Measurements from ENCODE around the gene SENP1.

SENP1 gene

GRCh38 chr12:48086327-48086726 lies 19.6 kb downstream of the SENP1 start:
- TF ChIP-seq CTCF (IDR thresholded peaks at IDR 0.05; ENCODE audit: insufficient read depth, missing control alignments): no peak
- FAIRE-seq: no peak
- no peak for DNase-seq (ENCODE audit: insufficient read length, low spot score)

- DNase-seq (ENCODE audit: insufficient read length, low spot score) (no peak), FAIRE-seq (no peak)
- TF ChIP-seq CTCF (IDR thresholded peaks at IDR 0.05; ENCODE audit: insufficient read depth, missing control alignments): no peak
Measured at GRCh38 chr12:48084841-48085460, 20.9 kb downstream of the SENP1 start.

GRCh38 chr12:48084066-48084465 lies 21.8 kb downstream of the SENP1 start:
- no peak for FAIRE-seq
- peak; percentile 42 for TF ChIP-seq CTCF (IDR thresholded peaks at IDR 0.05; ENCODE audit: insufficient read depth, missing control alignments)
- DNase-seq (ENCODE audit: insufficient read length, low spot score): no peak

- FAIRE-seq (no peak), DNase-seq (ENCODE audit: insufficient read length, low spot score) (no peak)
- no peak for TF ChIP-seq CTCF (IDR thresholded peaks at IDR 0.05; ENCODE audit: insufficient read depth, missing control alignments)
Measured at GRCh38 chr12:48080821-48081220, 25.1 kb downstream of the SENP1 start.

GRCh38 chr12:48080285-48080684 lies 25.6 kb downstream of the SENP1 start:
- DNase-seq (ENCODE audit: insufficient read length, low spot score) (no peak), FAIRE-seq (no peak)
- TF ChIP-seq CTCF (IDR thresholded peaks at IDR 0.05; ENCODE audit: insufficient read depth, missing control alignments): no peak

GRCh38 chr12:48078901-48079300 lies 27.0 kb downstream of the SENP1 start:
- TF ChIP-seq CTCF (IDR thresholded peaks at IDR 0.05; ENCODE audit: insufficient read depth, missing control alignments): no peak
- FAIRE-seq (no peak), DNase-seq (ENCODE audit: insufficient read length, low spot score) (no peak)

- DNase-seq (ENCODE audit: insufficient read length, low spot score): no peak
- TF ChIP-seq CTCF (IDR thresholded peaks at IDR 0.05; ENCODE audit: insufficient read depth, missing control alignments): no peak
- FAIRE-seq: no peak
Measured at GRCh38 chr12:48077111-48077510, 28.8 kb downstream of the SENP1 start.
